Measurements from ENCODE around the gene PTPRN2.
"Not testable (repeated sequence)": the region's sequence is repeated elsewhere in the genome, so short reads cannot be mapped to it uniquely, and the experiment has no call there.

Gene PTPRN2

GRCh38 chr7:158187694-158187994, 400.0 kb downstream of the PTPRN2 start:
- no peak for DNase-seq

DNA sequence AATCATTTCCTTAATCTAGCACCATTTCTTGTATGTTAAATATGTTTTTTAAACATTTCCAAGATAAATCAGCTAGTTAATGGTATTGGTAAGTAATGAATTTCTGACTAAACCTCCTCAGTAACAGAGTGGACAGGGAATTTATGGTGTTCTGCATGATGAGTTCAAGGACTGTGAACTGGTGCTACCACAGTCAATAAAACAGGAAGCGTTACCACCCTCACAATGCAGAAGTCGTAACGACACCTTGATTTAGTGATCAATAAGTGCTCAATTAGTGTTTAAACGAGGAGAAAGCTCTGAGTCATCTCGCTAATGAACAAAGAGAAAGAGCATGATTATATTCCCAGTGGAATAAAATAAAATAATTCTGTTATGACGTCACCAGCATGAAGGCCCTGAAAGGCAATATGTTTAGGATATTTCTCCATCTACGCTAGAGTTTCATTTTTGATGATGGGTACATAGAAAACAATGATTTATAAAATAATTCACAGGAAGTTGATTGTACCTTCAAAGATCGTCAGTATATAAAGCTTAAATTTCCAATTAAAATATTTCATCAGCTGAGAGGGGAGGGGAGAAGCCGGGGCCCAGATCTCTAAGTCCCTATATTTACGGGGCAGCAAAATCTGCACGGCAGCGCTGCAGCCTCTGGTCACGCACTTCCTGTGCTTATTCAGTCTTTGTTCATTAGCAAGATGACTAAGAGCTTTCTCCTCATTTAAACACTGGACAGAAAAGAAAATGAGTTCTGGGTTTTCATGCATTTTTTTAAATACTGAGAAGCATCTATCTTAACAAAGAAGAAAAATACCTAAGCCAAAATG, 400.5 kb downstream of the PTPRN2 start:
- peak; percentile 39 for DNase-seq

DNA sequence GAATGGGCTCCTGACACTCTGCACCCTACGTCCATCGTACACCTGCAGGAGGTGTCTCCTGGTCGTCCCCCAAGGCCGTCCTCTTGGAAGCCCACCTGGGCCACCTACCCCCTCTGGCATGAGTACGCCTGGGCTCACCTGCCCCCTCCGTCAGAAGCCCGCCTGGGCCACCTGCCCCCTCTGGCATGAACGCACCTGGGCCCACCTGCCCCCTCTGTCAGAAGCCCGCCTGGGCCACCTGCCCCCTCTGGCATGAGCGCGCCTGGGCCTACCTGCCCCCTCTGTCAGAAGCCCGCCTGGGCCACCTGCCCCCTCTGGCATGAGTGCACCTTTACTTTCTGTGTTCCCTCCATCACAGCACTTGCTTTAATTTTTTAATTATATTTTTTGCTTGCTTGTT, 401.2 kb downstream of the PTPRN2 start:
- DNase-seq, result no peak

DNA sequence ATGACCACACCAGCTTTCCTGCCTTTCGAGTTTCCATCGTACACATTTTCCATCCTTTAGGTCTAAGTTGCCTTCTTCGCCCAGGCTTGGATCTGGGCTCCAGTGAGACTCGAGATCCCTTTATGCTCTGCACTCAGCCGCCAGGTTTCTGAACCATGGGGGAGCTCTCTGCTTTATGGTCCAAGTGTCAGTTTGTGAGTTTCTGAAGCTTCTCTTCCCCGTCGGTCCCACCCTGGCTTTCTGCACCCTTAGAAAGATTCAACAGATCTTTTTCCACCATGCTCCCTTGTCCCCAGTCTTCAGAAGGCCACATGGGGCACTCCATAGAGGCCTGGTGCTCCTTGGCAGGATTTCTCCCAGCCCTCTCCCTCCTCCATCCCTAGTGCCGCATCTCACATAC, 402.0 kb downstream of the PTPRN2 start:
- no peak for DNase-seq

DNA sequence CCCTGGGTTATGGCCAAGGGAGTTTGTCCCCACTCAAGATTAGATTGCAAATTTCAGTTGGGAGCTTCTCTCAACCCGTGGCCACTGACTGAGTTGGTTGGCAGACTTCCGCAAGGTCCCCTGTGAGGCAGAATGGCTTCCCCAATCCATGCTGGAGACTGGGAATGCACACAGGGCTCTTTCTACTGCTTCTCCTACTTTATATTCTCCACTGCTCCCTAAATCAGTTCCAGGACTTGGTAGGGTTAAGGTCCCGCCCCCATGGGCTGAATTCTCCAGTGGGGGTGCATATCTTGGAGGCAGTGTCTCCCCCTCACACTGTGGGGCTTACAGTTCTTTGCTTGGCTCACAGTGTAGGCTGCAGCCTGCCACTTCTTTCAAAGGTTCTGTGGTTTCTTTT, 404.2 kb downstream of the PTPRN2 start:
- no peak for DNase-seq

GRCh38 chr7:158176561-158177173, 411.0 kb downstream of the PTPRN2 start:
- no peak for DNase-seq

- no peak for DNase-seq
Measured at GRCh38 chr7:158175779-158176178, 411.8 kb downstream of the PTPRN2 start.

GRCh38 chr7:158174947-158175346, 412.7 kb downstream of the PTPRN2 start:
- DNase-seq, result no peak

GRCh38 chr7:158167373-158167772, 420.2 kb downstream of the PTPRN2 start:
- no peak for DNase-seq

GRCh38 chr7:158166386-158167340, 421.0 kb downstream of the PTPRN2 start:
- no peak for DNase-seq

GRCh38 chr7:158165711-158166110, 421.9 kb downstream of the PTPRN2 start:
- no peak for DNase-seq

DNA sequence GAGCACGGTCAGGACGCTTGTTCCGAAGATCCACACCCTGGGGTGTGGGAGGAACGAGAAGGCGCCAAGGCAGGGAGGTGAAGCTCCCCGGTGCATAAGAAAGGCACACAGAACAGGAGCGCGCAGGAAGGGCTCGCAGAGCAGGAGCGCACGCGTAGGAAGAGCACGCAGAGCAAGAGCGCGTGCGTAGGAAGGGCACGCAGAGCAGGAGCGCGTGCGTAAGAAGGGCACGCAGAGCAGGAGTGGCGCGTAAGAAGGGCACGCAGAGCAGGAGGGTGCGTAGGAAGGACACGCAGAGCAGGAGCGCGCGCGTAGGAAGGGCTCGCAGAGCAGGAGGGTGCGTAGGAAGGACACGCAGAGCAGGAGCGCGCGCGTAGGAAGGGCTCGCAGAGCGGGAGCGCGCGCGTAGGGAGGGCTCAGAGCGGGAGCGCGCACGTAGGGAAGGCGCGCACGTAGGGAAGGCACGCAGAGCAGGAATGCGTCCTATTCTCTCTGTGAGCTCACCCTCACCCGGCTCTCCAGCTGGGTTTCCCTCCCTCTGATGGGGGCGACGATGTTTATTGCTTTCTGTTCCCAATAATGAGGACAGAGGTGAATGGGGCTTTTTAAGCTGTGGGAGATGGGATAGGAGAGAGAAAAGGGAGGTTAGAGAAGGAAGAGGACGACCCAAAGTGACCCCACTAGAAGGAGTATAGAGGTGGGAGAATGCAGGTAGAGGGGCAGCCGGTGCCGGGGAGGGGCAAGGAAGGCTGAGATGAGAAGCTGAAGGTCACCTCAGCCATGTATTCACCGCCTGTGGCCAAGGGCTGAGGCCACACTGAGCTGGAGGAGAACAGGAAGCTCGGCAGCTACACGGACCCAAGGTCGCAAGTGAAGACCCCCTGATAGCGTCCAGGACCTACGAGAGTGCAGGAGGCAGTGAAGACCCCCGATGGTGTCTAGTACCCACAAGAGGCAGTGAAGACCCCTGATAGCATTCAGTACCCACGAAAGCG, 423.2 kb downstream of the PTPRN2 start:
- DNase-seq, result no peak

- peak; percentile 58 for DNase-seq
Measured at GRCh38 chr7:158161194-158161593, 426.4 kb downstream of the PTPRN2 start.

DNA sequence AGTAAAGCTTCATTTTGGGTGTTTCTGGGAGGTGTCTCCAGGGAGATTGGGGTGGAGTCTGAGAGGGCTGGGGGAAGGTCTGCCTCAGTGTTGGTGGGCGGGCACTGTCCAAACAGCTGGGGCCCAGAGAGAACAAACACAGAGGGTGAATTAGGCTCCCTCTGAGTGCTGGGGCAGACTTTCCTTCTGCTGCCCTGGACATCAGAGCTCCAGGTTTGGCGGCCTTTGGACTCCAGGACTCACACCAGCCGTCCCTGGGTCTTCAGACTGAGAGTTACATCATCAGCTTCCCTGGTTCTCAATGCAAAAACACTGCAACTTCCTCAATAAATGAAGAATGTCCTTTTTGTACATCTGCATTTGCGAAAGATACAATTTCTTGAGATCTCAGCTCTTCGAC, 427.4 kb downstream of the PTPRN2 start:
- DNase-seq, result peak; percentile 5

DNA sequence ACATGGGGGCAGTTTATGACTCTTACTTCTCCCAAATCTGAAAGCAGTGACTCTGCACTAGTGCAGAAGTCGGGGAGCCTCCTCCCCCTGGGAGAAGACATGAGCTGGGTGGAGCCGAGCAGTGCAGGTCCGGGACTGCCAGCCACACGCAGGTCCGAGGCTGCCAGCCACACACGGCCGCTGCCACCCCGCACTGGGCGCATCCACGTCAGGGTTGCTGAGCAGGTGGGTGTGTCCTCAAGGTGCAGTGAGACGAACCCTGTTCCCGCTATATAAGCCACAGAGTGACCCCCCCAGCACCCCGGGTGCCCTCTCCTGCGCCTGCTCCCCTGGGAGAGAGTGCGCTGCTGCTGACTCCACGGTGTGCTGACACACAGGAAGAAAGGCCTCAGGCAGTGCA, 430.2 kb downstream of the PTPRN2 start:
- no peak for DNase-seq

GRCh38 chr7:158151273-158151672, 436.4 kb downstream of the PTPRN2 start:
- DNase-seq, result not testable (repeated sequence)

GRCh38 chr7:158150234-158150633, 437.4 kb downstream of the PTPRN2 start:
- DNase-seq, result no peak

GRCh38 chr7:158147431-158147830, 440.2 kb downstream of the PTPRN2 start:
- DNase-seq, result not testable (repeated sequence)

DNA sequence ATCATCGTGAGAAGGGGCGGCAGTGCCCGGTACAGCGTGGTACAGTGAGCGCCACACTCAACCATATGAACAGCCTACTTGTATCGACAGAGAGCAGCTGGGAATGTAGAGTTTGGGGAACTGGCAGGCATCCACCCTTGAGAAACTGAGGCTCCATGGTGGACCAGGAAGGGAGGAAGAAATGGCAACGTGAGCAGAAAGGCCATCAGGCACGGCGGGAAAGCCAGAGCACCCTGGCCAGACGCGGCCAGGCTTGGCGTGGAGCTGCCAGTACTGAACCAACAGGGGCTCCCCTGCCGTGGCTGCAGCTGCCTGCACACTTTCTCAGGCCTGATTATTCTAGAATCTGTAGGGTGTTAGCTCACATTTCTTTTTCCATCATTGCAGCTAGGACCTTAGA, 442.3 kb downstream of the PTPRN2 start:
- no peak for DNase-seq

- DNase-seq, result no peak
Measured at GRCh38 chr7:158143196-158144120, 444.2 kb downstream of the PTPRN2 start.

GRCh38 chr7:158142657-158143056, 445.0 kb downstream of the PTPRN2 start:
- DNase-seq, result no peak

Measured in NCI-H146 (cell line).